Glutamatergic neuron (in vitro differentiated cells): ENCODE measurements around the gene FNDC11. TPM values are rescaled to one million over a fixed set of nuclear protein-coding genes. Genes with fewer than 3 reads are reported as not detected.

ENCODE experiments used
- DNase-seq: peaks from one replicate; pipeline ENCODE4 v3.0.0; 2022
- H3K27ac Mint-ChIP-seq: one replicate; pipeline ENCODE4 v1.8.0; 2020; ENCODE audit warnings: mild to moderate bottlenecking, mixed read lengths, inconsistent platforms; ENCODE audit not compliant: unreplicated experiment
- H3K27me3 Mint-ChIP-seq: one replicate; pipeline ENCODE4 v1.8.0; 2020; ENCODE audit warnings: mild to moderate bottlenecking, moderate library complexity, mixed read lengths, inconsistent platforms; ENCODE audit not compliant: unreplicated experiment
- H3K36me3 Mint-ChIP-seq: one replicate; pipeline ENCODE4 v1.8.0; 2020; ENCODE audit warnings: mild to moderate bottlenecking, mixed read lengths, inconsistent platforms; ENCODE audit not compliant: unreplicated experiment
- H3K4me1 Mint-ChIP-seq: one replicate; pipeline ENCODE4 v1.8.0; 2020; ENCODE audit warnings: mild to moderate bottlenecking, low read depth, mixed read lengths, inconsistent platforms; ENCODE audit not compliant: unreplicated experiment
- H3K4me3 Mint-ChIP-seq: one replicate; pipeline ENCODE4 v1.8.0; 2020; ENCODE audit warnings: mild to moderate bottlenecking, mixed read lengths, inconsistent platforms; ENCODE audit not compliant: unreplicated experiment
- H3K9me3 Mint-ChIP-seq: one replicate; pipeline ENCODE4 v1.8.0; 2020; ENCODE audit warnings: mild to moderate bottlenecking, moderate library complexity, mixed read lengths, inconsistent platforms; ENCODE audit not compliant: unreplicated experiment
- CTCF ChIP-seq: fragments of 200-600 bp; sonication (generic); IDR thresholded peaks from one replicate; pipeline ENCODE4 v1.5.0; 2021; ENCODE audit not compliant: partially characterized antibody, unreplicated experiment
- total RNA-seq: library from RNA; stranded (reverse); fragmentation: NEBNext Ultra II Directional; extraction: Animal tissue kit (Norgen Biotek cat#: 25700); gene quantifications from one replicate; pipeline ENCODE4 v1.2.1, GENCODE V29; 2021; ENCODE audit not compliant: unreplicated experiment

Gene FNDC11
- total RNA-seq, 1 donor from 2014 or later, result 9.3 TPM

- no peak for TF ChIP-seq CTCF
- peaks cover under 1% of the 10 kb centered on the region for H3K9me3 Mint-ChIP-seq
- H3K27ac Mint-ChIP-seq, result no peak overlapping the region
- peaks cover 2% of the 10 kb centered on the region for H3K4me1 Mint-ChIP-seq
- no peak overlapping the region for H3K4me3 Mint-ChIP-seq
- peaks cover 1% of the 10 kb centered on the region for H3K27me3 Mint-ChIP-seq
- H3K36me3 Mint-ChIP-seq, result no peaks in the 10 kb centered on the region
- DNase-seq, result no peak
Measured at GRCh38 chr20:63572071-63572787, 18.3 kb downstream of the FNDC11 start.

GRCh38 chr20:63572788-63573646 is 19.1 kb downstream of the FNDC11 start:
- Mint-ChIP-seq H3K9me3 (peaks cover 3% of the 10 kb centered on the region), H3K36me3 (no peaks in the 10 kb centered on the region), H3K27ac (no peak overlapping the region), H3K4me3 (peak overlapping the region; percentile 88), H3K27me3 (peaks cover 1% of the 10 kb centered on the region), H3K4me1 (peaks cover 2% of the 10 kb centered on the region)
- peak; percentile 48 for DNase-seq
- peak; percentile 25 for TF ChIP-seq CTCF

- Mint-ChIP-seq H3K4me1 (peaks cover 2% of the 10 kb centered on the region), H3K9me3 (peaks cover 3% of the 10 kb centered on the region), H3K36me3 (no peaks in the 10 kb centered on the region), H3K27me3 (peaks cover 1% of the 10 kb centered on the region), H3K27ac (no peak overlapping the region), H3K4me3 (peak overlapping the region; percentile 88)
- TF ChIP-seq CTCF, result no peak
- DNase-seq, result no peak
Measured at GRCh38 chr20:63573647-63574131, 19.7 kb downstream of the FNDC11 start.

- peak within 1 kb of the TSS; percentile 88 for H3K4me3 Mint-ChIP-seq
- no peak for TF ChIP-seq CTCF
- H3K4me1 Mint-ChIP-seq, result peaks cover 2% of the 10 kb centered on the region
- H3K36me3 Mint-ChIP-seq, result no peaks in the 10 kb centered on the region
- peaks cover 6% of the 10 kb centered on the region for H3K9me3 Mint-ChIP-seq
- peaks cover 1% of the 10 kb centered on the region for H3K27me3 Mint-ChIP-seq
- H3K27ac Mint-ChIP-seq, result no peak within 1 kb of the TSS
- DNase-seq, result peak; percentile 74
Measured at GRCh38 chr20:63574156-63574828, 20.3 kb downstream of the FNDC11 start, which contains the start of gene HELZ2. Gene HELZ2, minus strand, starts transcription at chr20:63574239. Its CDS starts 1,854 bp downstream, at chr20:63572385.
